GM21381 (cell line): Measurements from ENCODE around the gene BNC2.

Experiments used
- ATAC-seq: cut with Tn5 transposase; IDR thresholded peaks from one replicate; pipeline ENCODE4 v1.9.1; 2021; ENCODE audit warnings: mild to moderate bottlenecking, moderate library complexity; ENCODE audit not compliant: unreplicated experiment

Gene BNC2

GRCh38 chr9:16682273-16682672 is 188.2 kb downstream of the BNC2 start:
- no peak for ATAC-seq

GRCh38 chr9:16681652-16681987 is 188.8 kb downstream of the BNC2 start:
- ATAC-seq: no peak

- ATAC-seq: no peak
Observed at GRCh38 chr9:16680975-16681651, 189.4 kb downstream of the BNC2 start.

DNA sequence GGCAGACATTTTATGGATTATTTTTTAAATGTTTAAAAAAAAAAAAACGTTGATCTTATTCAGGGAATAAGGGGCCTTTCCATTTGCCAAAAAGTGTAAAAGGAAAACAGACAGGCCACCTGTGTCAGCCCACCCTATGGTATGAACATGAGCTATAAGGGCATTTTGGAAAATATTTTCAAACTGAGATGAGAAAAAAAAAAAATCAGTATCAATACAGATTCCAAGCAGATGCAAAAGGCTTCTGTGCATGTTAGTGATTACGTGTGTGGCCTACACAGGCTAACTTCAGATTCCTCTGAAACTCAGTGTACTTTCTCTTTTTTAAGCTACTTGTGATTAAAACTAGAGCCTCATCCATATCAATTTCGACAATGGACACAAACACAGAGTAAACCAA is 189.9 kb downstream of the BNC2 start:
- no peak for ATAC-seq

- ATAC-seq: no peak
Observed at GRCh38 chr9:16679327-16679821, 191.1 kb downstream of the BNC2 start.

DNA sequence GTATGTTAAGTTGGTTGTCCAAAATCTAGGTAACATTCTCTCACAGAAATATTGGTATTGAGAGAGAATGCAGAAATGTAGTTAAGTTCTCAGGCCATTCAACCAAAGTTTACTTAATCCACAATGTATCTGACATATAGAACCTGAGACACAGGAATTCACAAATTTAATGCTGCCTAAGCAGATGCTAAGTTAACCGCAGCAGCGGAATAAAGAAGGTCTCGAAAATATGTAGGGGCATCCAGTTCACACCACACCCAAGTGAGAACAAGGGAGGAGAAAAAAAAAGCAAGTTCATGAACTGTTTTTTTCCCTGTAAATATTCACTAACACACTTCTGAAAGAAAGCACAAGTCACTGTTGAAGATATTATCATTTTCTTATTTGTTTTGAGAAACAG is 194.0 kb downstream of the BNC2 start:
- ATAC-seq: no peak

DNA sequence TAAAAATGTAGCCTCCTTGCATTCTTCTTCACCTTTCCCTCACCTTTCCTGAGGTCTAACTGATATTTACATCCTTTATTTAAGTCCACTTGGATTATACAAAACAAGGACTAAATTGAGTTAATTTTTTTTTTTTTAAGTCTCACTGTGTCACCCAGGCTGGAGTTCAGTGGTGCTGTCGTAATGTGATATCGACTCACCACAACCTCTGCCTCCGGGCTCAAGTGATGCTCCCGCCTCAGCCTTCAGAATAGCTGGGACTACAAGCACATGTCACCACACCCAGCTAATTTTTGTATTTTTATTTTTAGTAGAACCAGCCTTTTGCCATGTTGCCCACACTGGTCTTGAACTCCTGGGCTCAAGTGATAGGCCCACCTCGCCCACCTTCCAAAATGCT is 195.3 kb downstream of the BNC2 start:
- ATAC-seq: no peak

DNA sequence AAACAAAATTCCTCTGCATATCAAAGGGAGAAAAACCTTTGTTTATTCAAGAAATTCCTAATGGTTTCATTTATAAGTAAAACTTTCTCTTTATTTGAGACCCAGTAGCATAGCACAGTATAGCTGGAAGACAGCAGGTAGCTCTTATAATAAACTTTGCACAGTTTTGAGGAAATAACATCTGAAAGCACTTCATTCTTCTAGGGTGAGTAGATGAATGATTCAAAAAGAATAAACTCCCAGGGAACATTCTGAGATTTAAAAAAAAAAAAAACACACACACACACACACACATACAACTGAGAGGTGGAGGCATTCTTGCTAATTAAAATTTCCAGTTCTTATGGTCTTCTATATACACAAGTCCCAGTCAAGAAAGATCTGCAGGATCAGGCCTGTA is 197.3 kb downstream of the BNC2 start:
- no peak for ATAC-seq

DNA sequence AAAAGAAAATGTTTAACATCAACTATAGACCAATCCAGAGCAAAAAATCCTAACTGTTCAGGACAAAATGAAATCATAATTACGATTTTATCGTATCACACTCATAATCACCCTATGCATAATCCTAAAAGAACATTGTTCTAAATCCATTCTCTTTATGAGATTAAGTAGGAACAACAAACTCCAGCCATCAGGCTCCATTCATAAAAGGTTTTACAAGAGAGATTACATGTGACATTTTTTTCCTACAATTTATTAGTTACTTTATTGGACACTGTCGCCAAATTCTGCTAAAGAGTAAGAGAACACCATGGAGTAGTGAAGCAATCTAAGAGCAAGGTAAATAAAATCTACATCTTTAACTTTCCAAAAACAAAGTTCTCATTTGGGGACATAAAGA is 198.0 kb downstream of the BNC2 start:
- ATAC-seq: no peak

DNA sequence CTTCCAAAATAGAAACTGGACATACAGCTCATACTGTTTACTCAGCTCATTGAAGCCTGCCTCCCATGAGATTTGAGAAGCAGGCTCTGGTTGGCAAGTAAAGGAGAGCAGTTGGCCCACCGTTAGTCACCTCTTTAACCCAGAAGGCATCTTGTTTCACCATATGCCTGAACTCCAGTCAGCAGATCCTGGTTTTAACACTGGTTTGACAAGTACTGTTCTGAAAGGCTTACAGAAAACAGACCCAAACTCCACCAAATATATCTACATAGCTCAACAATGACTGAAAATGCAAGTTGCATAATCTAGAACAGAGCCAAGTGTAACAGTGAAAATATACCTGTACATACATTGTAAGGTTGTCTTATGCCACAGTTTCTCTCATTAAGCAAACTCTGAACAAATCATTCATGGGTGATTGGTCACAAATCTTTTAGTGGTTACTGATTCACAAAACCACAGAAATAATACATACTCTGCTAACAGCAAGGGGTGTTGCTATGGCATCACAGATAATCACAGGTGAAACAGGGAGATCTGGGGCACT is 198.8 kb downstream of the BNC2 start:
- no peak for ATAC-seq

DNA sequence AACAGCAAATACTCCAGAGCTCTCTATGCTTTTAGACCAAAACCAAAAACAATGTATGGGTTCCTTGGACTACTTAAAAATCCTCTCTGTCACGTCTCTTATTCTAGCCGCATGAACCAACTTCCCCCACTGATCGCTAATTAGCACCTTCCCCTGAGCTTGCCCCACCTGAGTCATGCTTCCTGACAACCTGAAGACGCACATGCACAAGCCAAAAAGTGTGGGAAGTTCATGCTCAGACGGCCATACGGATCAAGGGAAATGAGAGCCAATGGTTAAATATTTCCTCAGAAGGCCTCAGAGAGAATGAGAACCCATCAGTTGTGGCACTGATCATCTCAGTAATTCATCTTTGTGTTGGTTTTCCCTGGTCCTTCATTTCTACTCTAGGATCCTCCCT is 199.7 kb downstream of the BNC2 start:
- ATAC-seq: no peak

- ATAC-seq: no peak
Observed at GRCh38 chr9:16668734-16669295, 201.7 kb downstream of the BNC2 start.

GRCh38 chr9:16664211-16664610 is 206.3 kb downstream of the BNC2 start:
- no peak for ATAC-seq

DNA sequence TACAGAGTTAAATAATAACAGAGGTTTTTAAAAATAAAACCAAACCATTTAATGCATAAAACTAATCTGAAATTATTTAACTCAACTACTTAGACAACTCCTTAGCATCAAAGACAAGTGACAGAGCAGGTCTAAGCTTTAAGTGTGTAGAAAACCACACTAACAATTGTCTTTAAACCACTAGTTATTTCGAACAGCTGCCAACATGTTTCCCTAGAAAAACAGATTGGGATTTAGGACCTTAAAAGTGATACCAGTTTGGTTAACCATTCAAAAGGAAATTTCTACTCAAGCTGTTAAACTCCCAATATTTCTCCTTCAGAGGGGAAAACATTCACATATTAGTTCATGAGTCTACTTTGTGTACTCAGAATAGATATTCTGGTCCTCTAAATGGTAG is 208.7 kb downstream of the BNC2 start:
- no peak for ATAC-seq

DNA sequence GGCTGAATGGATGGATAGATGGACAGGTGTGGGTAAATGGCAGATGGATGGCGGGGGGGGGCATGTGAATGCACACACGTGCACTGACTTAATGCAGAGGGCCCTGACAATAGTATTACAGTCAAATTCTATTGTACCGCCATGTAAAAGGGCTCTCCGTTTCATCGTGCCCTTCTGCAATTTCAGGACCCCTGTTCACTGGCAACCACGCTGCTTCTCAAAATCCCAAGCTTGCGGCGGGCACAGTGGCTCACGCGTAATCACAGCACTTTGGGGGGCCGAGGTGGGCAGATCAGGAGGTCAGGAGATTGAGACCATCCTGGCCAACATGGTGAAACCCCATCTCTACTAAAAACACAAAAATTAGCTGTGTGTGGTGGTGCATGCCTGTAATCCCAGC is 211.4 kb downstream of the BNC2 start:
- no peak for ATAC-seq

GRCh38 chr9:16656432-16657169 is 213.9 kb downstream of the BNC2 start:
- ATAC-seq: no peak

DNA sequence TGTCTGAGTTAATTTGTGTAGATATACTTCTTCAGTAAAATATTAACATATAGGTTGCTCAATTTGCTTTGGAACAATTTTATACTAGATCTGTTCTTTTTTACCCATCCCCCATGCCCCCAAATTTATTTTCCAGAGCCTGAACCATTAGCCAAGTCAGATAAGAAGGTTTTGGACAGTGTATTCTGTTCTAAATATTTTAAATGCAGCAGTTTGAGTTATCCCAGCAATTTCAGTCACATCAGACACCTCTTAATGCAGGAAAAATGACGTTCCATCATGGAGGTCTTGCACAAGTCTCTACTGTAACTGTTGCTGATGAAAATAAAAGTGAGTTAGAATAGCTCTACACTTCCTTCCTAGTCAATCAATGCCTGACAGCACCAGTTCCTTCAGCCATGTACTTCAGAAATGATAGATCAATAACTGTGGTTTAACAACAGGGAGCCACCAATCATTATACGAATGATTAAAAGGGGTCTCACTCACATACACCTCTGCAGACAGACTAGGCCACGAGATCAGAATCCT is 215.8 kb downstream of the BNC2 start:
- ATAC-seq: no peak

GRCh38 chr9:16653491-16654399 is 216.7 kb downstream of the BNC2 start:
- no peak for ATAC-seq

DNA sequence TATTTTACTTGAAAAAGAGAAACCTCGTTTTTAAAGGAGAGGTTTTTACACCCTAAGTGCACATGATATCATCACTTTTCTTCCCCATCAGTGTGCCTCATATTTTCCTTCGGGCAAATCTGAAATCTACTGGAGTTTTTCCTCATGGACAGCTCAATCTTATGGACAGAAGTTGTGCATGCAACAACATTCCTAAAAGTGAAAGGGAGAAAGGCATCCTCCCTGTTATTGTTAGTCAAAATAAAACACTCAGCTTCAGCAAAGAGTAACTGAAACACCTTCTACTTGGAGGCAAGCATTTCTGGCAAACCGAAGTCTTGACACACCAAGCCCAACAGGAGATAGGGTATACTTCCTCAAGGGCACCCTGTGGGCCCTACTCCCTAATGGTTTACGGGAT is 217.9 kb downstream of the BNC2 start:
- ATAC-seq: no peak

- no peak for ATAC-seq
Observed at GRCh38 chr9:16651446-16651964, 219.0 kb downstream of the BNC2 start.

DNA sequence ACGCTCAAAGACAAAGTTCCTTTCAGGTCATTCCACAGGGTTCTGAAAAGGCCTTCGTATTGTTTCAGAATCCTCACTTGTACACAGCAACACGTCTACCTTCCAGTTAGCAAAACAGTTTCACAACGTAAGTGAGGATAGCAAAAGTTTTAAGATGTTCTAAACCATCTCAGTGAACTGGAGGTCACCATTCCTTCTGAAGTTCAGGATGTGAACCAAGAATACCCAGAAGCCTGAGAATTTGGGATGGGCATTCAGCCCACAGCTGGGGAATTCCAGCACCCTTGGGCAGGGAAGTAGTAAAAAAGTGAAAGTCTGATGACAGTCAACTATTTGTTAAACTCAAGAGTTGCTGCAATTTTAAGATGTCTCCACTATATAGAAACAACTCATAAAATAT is 224.5 kb downstream of the BNC2 start:
- ATAC-seq: no peak
